ENCODE results near the gene TRABD2B. TPM values are rescaled to one million over a fixed set of nuclear protein-coding genes. Genes with fewer than 3 reads are reported as not detected.
A peak's percentile ranks its signal among the peaks of the same experiment; 100 is the strongest.

TRABD2B gene
- total RNA-seq, 1 donor from 2014 or later = 1.8 TPM

GRCh38 chr1:47731730-47732129 is 265.5 kb downstream of the TRABD2B start:
- no peaks in the 10 kb centered on the region for H3K36me3 ChIP-seq
- TF ChIP-seq CTCF (IDR thresholded peaks at IDR 0.05) = no peak
- H3K4me3 ChIP-seq = no peak overlapping the region
- no peak overlapping the region for H3K27ac ChIP-seq
- intact Hi-C loops (cut with DNase I) = no loop called here
- ATAC-seq = no peak
- peaks cover under 1% of the 10 kb centered on the region for H3K27me3 ChIP-seq (ENCODE audit: low read depth)
- H3K4me1 ChIP-seq = no peaks in the 10 kb centered on the region
- no peak for DNase-seq
- H3K9me3 ChIP-seq = no peaks in the 10 kb centered on the region

GRCh38 chr1:47729685-47730084 is 267.5 kb downstream of the TRABD2B start:
- Histone ChIP-seq H3K4me3 (no peak overlapping the region), H3K27ac (no peak overlapping the region), H3K4me1 (peaks cover 15% of the 10 kb centered on the region), H3K36me3 (no peaks in the 10 kb centered on the region), H3K9me3 (no peaks in the 10 kb centered on the region), H3K27me3 (ENCODE audit: low read depth) (peaks cover 14% of the 10 kb centered on the region)
- ATAC-seq (no peak), DNase-seq (no peak)
- intact Hi-C loops (cut with DNase I) = no loop called here
- no peak for TF ChIP-seq CTCF (IDR thresholded peaks at IDR 0.05)

- Histone ChIP-seq H3K4me3 (no peak overlapping the region), H3K27ac (no peak overlapping the region), H3K9me3 (no peaks in the 10 kb centered on the region), H3K27me3 (ENCODE audit: low read depth) (peaks cover 33% of the 10 kb centered on the region), H3K4me1 (peaks cover 17% of the 10 kb centered on the region), H3K36me3 (no peaks in the 10 kb centered on the region)
- TF ChIP-seq CTCF (IDR thresholded peaks at IDR 0.05) = no peak
- ATAC-seq = no peak
- intact Hi-C loops (cut with DNase I) = no loop called here
- no peak for DNase-seq
Observed at GRCh38 chr1:47727697-47728085, 269.5 kb downstream of the TRABD2B start.

- intact Hi-C loops (cut with DNase I) = no loop called here
Observed at GRCh38 chr1:47727051-47727696, 270.0 kb downstream of the TRABD2B start.

GRCh38 chr1:47725992-47726855 is 271.0 kb downstream of the TRABD2B start:
- Histone ChIP-seq H3K36me3 (no peaks in the 10 kb centered on the region), H3K27me3 (ENCODE audit: low read depth) (peaks cover 39% of the 10 kb centered on the region), H3K4me3 (no peak overlapping the region), H3K9me3 (no peaks in the 10 kb centered on the region), H3K4me1 (peaks cover 17% of the 10 kb centered on the region), H3K27ac (no peak overlapping the region)
- peak; percentile 88 to 90 for ATAC-seq
- intact Hi-C loops (cut with DNase I) = no loop called here
- TF ChIP-seq CTCF (IDR thresholded peaks at IDR 0.05) = peak; percentile 88
- peak; percentile 78 for DNase-seq

More at GRCh38 chr1:47727051-47727696, 270.0 kb downstream of the TRABD2B start:
- H3K27me3 ChIP-seq (ENCODE audit: low read depth) = peaks cover 38% of the 10 kb centered on the region
- no peaks in the 10 kb centered on the region for H3K9me3 ChIP-seq
- no peak for ATAC-seq
- DNase-seq = no peak
- H3K36me3 ChIP-seq = no peaks in the 10 kb centered on the region
- no peak for TF ChIP-seq CTCF (IDR thresholded peaks at IDR 0.05)
- H3K4me3 ChIP-seq = no peak overlapping the region
- H3K27ac ChIP-seq = no peak overlapping the region
- H3K4me1 ChIP-seq = peaks cover 17% of the 10 kb centered on the region

Data from lower lobe of right lung (tissue), 2 donors.